ENCODE results near the gene BCKDHA. TPM values are rescaled to one million over a fixed set of nuclear protein-coding genes. Genes with fewer than 3 reads are reported as not detected.

The BCKDHA gene
- total and polyA plus RNA-seq, 2 donors (not counting 3 experiments of a cell fraction or from before 2014, with no cell fraction given), result 16.5 to 50.4 TPM

DNA sequence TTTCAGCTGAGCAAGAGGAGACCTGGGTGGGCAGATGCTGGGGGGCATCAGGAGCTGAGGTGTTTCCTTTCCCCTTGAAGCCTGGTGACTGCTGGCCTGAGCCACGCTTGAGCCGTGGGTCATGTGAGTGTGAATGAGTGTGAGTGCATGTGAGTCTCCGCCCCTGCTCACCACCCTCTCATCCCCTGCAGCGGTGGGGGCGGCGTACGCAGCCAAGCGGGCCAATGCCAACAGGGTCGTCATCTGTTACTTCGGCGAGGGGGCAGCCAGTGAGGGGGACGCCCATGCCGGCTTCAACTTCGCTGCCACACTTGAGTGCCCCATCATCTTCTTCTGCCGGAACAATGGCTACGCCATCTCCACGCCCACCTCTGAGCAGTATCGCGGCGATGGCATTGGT lies 24.4 kb downstream of the BCKDHA start:
- Histone ChIP-seq H3K27ac (ENCODE audit: insufficient read depth, low read depth, low read length) (no peak overlapping the region), H3K36me3 (ENCODE audit: control insufficient read depth in 2 of 2, extremely low read depth in 1 of 2, insufficient read depth in 2 of 2, low read length in 2 of 2) (peaks cover 0 to 37% of the 10 kb centered on the region in 2 experiments), H3K9ac (replicated peaks; ENCODE audit: extremely low read depth, insufficient read depth, low read length) (no peak overlapping the region), H3K9me3 (replicated peaks; ENCODE audit: control insufficient read depth, insufficient read depth, low read length) (no peaks in the 10 kb centered on the region), H3K27me3 (ENCODE audit: control insufficient read depth in 2 of 2, insufficient read depth in 2 of 2, low read length in 2 of 2) (no peaks in the 10 kb centered on the region), H3K4me2 (ENCODE audit: insufficient read depth, low read length) (no peak overlapping the region), H3K9me1 (replicated peaks; ENCODE audit: control insufficient read depth, extremely low read depth, insufficient read depth, low read length) (no peaks in the 10 kb centered on the region), H2AFZ (ENCODE audit: low read depth, low read length) (no peak overlapping the region), H3K4me3 (replicated peaks in 1 of 3; ENCODE audit: insufficient read depth in 1 of 3, low read depth in 1 of 3, low read length in 3 of 3) (no peak overlapping the region), H3K79me2 (ENCODE audit: control insufficient read depth, insufficient read depth, low read length) (peaks cover 5% of the 10 kb centered on the region), H4K20me1 (replicated peaks; ENCODE audit: control insufficient read depth, extremely low read depth, insufficient read depth, low read length) (no peaks in the 10 kb centered on the region), H3K4me1 (ENCODE audit: control insufficient read depth, extremely low read depth, insufficient read depth, low read length) (peaks cover 8% of the 10 kb centered on the region)
- DNase-seq (ENCODE audit: low read depth, low spot score), result no peak
- no peak for FAIRE-seq
- dilution Hi-C loops (cut with MboI; ENCODE audit: extremely low pct_ligation_motif_present, low sequenced_read_pairs), result no loop called here
- ChIA-PET CTCF (no interaction called here), POLR2A (no interaction called here)
- TF ChIP-seq JUN (IDR thresholded peaks at IDR 0.05; ENCODE audit: borderline replicate concordance, insufficient read depth, insufficient read length, low read depth), result no peak
- no peak for TF ChIP-seq GATA2 (IDR thresholded peaks at IDR 0.05; ENCODE audit: insufficient read depth, insufficient read length, low read depth, low read length)
- TF ChIP-seq POLR2AphosphoS5 (IDR thresholded peaks at IDR 0.05; ENCODE audit: insufficient read depth, low read depth, low read length), result no peak
- TF ChIP-seq EZH2 (IDR thresholded peaks at IDR 0.05; ENCODE audit: borderline replicate concordance, low read depth, low read length, severe bottlenecking), result no peak
- no peak for TF ChIP-seq MAX (IDR thresholded peaks at IDR 0.05; ENCODE audit: insufficient read depth, insufficient read length)
- no peak for TF ChIP-seq FOS (IDR thresholded peaks at IDR 0.05; ENCODE audit: borderline replicate concordance, insufficient read depth, low read length)
- no peak for TF ChIP-seq POLR2A (IDR thresholded peaks at IDR 0.05; ENCODE audit: low read depth, low read length)
- TF ChIP-seq CTCF (IDR thresholded peaks at IDR 0.05; ENCODE audit: extremely low read depth in 1 of 2, insufficient read depth in 1 of 2, low read depth in 1 of 2, low read length in 2 of 2), result no peak
- TF ChIP-seq MYC (IDR thresholded peaks at IDR 0.05; ENCODE audit: low read depth, low read length), result no peak
- intact Hi-C loops (cut with micrococcal nuclease), result no loop called here
- no TSS peak for BruUV-seq (replicated peaks)

Measured in endothelial cell of umbilical vein (primary cell).